Measurements from ENCODE around the gene ZNF385C.
"Not testable (repeated sequence)": the region's sequence is repeated elsewhere in the genome, so short reads cannot be mapped to it uniquely, and the experiment has no call there.

- TF ChIP-seq CTCF (IDR thresholded peaks at IDR 0.05; ENCODE audit: borderline replicate concordance, extremely low read depth, low read length, poor library complexity, severe bottlenecking); EZH2 (IDR thresholded peaks at IDR 0.05; ENCODE audit: borderline replicate concordance, low read depth, low read length, severe bottlenecking): not testable (repeated sequence)
These were observed 88.0 kb downstream of the ZNF385C start for GRCh38 chr17:42010266-42010680.
